Retina (tissue), 1 donor: Measurements from ENCODE around the gene CCN5.

Experiments used
- DNase-seq: peaks from one replicate; pipeline ENCODE4 v3.0.0-alpha.2; 2016

CCN5 gene

DNA sequence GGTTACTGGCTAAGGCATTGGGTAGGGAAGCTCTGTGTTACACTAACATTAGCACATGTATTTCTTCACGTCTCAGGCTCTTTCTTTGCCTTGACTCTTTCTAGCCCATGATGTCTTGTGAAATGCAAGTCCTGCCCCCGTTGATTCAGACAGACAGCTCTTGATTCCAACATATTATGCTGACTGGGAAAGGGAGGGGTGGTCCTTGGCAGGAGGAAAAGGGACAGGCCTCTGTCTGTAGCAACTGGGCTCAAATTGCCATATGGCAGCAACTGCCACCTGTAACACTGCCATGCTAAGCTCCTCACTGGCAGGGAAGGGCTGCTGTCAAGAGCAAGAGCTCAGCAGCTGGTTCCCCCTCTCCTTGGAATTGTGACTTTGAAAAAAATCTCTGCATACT, 24.8 kb downstream of the CCN5 start:
- no peak for DNase-seq

DNA sequence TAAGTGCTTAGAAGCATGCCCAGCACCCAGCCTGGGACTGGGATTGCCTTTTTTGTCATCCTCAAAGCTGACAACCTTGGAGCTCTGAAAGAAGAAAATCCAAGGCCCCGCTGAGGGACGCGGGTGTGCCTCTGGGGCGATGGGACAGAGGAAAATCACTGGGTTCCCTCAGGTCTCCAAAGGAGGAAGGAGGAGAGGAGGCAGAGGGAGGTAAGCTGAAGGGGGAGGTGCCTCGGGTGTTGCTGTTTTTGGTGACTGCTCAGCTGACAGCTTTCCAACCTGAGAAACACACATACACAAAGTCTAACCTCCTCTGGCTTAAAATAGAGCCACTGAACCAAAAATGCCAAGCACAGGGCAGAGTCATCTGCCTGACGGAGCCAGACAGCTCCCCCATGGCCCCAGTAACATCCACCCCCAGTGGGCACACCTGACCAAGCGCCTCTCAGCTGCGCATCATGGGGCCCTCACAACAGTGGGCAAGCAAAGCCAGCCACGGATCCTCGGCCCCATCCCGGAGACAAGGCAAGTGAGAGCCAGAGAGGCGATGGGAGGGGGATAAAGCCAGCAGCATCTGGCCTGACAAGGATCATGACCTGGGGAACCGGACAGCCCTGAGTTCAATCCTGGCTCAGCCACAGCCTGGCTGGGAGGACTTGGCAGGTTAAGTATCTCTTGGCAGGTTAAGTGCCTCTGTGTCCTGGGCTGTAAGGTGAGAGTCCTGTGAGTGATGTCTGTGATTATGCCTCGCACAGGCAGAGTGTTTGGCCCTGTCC, 27.3 kb downstream of the CCN5 start:
- DNase-seq: no peak

DNA sequence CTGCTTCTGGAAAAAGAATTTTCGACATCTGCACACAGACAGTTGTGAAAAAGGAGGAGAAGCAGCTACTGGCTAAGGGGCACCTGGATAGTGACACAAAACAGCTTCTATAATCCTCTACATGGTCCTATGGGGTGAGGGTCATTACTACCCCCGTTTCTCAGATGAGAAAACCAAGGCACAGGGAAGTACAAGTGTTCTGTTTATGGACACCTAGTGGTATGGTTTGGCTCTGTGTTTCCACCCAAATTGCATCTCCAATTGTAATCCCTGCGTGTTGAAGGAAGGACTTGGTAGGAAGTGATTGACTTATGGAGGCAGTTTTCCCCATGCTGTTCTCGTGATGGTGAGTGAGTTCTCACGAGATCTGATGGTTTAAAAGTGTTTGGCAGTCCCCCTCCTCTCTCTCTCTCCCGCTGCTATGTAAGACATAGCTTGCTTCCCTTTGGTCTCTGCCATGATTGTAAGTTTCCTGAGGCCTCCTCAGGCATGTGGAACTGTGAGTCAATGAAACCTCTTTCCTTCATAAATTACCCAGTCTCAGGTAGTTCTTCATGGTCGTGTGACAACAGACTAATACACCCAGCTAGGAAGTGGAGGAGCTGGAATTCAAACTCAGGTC, 28.0 kb downstream of the CCN5 start:
- no peak for DNase-seq

DNA sequence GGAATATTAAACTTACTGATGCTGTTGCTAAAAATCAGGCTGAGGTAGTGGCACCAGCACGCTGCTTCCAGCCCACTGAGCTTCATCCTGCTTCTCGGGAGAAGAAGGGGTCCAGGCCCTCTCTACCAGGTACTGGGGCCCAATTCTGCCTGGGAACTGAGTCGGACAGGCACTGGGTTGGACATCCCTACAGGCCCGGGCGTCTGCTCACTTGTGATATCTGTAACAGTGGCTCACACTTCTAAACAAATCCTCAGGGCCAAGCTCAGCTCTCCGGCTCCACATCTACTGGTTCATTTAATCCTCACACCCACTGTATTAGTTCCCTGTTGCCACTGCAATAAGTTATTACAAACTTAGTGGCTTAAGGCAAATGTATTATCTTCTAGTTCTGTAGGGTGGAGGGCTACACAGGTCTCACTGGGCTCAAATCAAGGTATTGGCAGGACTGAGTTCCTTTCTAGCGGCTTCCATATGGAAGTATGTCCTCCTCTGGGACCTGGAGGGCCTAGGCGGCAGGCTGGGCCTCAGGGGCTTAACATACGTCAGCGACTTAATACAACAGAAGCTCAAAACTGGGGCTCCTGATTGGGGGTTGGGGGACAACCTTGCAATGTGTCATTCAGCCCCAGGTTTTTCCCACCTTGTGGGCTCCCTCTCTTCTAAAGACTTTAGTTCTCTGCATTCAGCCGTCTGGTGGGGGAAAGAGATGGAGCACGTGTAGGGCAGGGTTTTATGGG, 28.9 kb downstream of the CCN5 start:
- no peak for DNase-seq

DNA sequence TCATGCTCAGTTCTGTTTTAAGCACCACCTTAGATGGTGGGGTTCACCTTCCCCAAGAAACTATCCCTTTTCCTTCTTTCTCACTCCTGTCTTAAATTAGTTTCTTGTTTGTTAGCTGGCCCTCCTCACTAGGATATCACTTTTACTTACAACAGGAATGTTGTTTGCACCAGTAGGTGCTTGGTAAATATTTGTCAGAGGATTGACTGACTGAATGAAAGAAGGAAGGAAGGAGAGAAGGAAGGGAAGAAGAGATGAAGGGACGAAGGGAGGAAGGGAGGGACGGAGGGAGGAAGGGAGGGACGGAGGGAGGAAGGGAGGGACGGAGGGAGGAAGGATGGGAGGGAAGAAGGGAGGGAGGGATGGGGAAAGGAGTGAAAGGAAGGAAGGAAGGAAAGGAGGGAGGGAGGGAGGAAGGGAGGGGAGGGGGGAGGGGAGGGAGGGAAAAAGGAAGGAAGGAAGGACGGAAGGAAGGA, 30.0 kb downstream of the CCN5 start:
- DNase-seq: no peak

DNA sequence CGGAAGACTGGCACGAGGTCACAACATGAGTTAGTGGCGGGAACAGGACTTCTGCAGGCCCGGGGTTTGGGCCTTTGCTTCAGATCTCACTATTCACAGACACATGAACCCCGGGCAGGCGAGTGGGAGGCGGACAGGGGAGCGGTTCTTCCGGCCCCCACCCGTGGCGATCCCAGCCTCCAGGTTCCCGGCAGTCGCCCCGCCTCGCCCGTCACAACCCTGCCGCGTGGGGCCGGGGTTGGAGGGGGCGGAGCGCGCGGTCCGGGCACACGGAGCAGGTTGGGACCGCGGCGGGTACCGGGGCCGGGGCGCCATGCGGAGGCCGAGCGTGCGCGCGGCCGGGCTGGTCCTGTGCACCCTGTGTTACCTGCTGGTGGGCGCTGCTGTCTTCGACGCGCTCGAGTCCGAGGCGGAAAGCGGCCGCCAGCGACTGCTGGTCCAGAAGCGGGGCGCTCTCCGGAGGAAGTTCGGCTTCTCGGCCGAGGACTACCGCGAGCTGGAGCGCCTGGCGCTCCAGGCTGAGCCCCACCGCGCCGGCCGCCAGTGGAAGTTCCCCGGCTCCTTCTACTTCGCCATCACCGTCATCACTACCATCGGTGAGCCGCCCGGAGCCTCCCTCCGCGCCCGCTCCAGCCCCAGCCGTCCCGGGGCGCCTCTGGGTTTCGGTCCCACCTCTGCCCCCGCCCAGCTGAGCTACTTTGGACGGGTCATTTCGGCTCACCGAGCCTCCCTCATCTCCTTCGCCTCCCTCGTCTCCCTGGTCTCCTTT, 30.6 kb downstream of the CCN5 start, which contains the start of gene KCNK15:
TSS of gene KCNK15 (plus strand) at position 268 of the 769 bp plus-strand sequence. CDS start at position 314, 46 bp downstream.
- DNase-seq: peak; percentile 64

DNA sequence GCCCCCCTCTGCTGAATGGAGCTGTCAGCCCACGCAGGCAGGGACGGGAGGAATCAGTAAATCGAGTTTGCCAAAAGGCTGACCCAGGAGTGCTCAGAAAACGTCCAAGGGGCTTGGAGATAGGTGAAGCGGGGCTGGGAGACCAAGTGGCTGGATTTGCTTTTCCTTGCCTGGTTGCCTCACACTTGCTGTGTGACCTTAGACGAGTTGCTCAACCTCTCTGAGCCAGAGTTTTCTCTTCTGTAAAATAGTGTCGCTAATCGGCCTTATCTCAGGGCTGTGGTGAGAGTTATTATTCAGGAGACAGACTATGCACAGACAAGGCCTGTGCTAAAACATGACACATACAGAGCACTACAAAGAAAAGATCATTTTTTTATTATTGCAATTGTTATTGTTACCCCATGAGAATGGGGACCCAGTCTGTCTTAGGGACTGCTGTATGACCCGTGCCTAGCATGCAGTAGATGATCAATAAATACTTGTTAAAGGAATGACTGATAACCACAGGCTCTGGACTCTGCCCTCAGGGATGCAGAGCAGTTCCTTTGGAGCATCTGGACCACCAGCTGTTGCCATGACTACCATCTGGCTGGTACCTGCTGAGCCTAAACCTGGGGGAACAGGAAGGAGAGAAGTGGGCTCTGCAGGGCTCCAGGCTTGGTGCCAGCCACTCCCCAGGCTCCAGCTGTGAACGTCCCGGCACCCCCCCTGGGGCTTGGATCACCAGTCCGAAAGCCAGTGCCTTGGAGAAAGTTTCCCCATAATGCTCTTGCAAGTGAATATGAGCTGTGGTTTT, 31.4 kb downstream of the CCN5 start:
- no peak for DNase-seq

DNA sequence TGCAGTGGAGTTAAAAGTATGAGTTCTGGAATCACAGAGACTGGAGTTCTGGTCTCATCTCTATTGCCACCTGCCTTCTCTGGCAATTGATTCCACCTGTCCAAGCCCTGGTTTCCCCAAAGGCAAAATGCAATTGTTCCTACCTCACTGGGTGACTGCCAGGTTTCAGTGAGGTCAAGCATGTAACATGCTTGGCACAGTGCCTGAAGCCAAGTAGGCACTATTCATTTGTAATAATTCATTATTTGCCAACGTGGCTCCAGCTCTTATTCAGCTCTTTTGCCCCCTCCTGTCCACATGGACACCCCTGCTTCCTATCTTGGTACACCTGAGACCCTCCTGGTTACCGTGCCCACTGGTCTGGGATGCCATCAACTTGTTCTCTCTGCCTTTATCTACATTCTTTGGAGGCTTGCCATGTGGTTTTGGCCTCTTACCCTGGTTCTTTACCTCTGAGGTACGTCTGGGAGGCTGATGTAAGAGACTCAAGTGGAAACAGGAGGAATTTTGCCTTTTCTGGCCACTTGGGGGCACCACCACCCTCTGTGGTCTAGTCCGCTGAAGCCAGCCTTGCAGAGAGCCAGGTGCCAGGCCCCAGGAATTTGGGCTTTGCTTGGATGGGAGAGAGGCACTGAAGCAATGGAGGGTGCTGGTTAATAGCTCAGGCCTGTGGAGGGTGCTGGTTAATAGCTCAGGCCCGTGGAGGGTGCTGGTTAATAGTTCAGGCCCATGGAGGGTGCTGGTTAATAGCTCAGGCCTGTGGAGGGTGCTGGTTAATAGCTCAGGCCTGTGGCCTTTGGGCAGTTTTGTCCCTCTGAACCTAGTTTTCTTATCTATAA, 32.2 kb downstream of the CCN5 start:
- DNase-seq: peak; percentile 80

DNA sequence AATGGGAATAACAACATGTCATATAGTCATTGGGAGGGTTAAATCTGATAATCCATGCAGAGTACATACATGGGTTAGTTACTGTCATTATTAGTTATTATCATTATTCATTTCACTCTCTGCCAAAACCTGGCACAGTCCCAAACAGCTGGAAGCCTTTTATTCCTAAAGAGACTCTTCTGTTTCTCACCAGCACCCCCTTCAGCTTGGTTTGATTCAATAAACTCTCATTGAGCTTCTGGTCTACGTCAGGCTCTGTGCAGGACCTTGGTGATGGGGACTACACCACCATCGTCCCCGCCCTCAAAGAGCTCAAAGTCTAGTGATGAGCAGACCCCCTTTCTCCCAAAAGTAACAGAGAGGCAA, 32.8 kb downstream of the CCN5 start:
- no peak for DNase-seq

DNA sequence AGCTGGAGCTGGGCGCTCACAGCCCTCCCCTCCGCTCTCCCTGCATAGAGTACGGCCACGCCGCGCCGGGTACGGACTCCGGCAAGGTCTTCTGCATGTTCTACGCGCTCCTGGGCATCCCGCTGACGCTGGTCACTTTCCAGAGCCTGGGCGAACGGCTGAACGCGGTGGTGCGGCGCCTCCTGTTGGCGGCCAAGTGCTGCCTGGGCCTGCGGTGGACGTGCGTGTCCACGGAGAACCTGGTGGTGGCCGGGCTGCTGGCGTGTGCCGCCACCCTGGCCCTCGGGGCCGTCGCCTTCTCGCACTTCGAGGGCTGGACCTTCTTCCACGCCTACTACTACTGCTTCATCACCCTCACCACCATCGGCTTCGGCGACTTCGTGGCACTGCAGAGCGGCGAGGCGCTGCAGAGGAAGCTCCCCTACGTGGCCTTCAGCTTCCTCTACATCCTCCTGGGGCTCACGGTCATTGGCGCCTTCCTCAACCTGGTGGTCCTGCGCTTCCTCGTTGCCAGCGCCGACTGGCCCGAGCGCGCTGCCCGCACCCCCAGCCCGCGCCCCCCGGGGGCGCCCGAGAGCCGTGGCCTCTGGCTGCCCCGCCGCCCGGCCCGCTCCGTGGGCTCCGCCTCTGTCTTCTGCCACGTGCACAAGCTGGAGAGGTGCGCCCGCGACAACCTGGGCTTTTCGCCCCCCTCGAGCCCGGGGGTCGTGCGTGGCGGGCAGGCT, 35.1 kb downstream of the CCN5 start:
- no peak for DNase-seq

DNA sequence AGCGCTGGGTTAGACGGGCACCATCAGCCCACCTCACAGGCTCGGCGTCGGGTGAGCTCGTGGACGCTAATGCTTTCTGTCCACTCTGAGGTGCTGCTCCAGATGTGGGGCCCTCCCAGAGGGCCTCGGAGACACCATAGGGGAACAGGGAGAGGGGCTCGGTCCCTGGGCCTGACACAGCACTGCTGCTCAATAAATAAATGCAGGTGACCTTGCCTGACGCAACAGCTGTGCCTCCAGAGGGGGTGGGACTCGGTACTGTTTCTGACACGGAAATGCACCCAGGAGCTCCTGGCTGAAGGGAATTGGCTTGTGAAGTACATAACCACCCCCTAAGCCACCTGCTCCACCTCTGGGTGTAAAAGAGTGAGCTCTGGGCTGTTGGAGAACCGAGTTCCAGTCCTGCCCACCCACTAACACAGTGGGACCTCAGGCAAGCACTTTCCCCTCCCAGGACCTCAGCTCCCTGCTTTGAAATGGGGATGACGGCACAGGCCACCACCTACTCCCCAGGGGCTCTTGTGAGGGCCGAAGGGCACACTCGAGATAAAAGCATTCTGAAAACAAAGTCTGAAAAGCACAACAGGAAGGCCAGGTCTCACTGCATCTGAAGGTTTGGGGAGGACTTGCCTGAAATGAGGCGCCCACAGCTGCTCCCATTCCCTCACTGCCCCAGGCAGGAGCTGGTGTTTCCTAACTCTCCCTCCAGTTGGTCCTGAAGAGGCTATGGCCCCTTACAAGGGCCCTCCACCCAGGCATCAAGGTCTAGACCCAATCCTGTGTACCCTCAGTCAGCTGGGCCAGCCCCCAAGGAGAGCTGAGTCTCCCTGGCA, 37.1 kb downstream of the CCN5 start:
- DNase-seq: no peak

DNA sequence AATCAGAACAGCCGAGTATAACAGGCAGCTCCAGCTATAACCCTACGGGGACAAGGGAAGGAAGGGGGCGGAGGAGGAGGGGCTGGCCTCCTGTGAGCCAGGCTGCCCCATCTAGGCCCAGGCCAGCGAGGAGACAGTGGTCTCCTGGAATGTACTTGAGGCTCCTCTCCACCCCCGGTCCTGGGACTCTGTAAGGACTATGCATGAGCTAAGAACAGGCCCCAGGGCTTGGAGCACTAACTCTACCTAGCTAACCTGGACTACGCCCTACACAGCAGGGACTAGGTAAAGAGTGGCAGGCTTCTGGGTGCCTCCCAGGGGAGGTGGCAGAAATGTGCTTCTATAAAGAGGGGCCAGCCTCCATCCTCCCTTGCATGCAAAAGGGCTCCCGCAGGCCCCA, 39.4 kb downstream of the CCN5 start:
- DNase-seq: no peak

DNA sequence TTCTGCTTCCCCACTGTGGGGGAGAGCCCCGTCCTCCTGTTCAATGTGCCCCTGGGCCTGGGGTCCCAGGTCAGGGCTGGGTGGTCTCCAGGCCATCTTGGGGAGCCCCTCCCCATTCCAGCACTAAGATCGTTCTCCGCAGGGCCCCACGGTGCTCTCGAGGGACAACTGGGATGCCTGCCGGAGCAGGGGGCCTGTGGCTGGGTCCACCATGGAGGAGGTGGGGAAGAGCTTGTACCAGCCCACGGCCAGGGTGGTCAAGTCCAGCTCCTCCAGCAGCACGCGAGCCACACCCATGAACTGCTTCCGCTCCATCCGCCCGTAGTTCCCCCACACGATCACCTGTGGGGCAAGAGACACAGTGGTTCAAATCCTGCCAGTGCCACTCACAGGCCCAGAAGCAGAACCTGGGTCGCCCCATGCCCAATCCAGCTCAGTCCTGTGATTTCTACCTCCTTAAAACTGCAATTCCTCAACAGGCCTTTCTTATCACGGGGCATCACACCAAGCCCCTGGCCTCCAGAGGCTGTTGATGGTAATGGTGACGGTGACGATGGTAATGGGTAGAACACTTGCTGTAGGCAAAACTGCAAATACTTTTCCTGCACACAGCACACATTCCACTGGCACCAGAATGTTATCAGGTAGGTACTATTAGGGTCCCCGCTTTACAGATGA, 41.0 kb downstream of the CCN5 start:
- DNase-seq: no peak

DNA sequence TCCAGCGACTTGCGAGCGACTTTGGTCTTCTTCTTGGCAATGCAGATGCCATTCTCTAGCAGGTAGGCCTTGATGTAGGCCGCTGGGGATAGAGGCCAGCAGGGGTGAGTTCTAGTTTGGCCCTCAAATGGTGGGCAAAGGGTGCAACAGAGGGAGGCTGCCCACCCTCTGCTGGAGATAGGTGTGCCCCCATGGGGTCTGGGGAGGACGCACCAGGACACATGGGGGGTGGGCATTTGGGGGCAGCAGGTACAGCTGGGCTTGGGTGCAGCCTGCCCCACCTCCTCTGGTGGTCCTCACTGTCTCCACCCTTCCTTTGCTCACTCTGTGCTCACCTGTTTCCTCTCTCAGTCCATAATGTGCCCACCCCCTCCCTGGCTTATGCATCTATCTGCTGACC, 41.8 kb downstream of the CCN5 start:
- DNase-seq: no peak

DNA sequence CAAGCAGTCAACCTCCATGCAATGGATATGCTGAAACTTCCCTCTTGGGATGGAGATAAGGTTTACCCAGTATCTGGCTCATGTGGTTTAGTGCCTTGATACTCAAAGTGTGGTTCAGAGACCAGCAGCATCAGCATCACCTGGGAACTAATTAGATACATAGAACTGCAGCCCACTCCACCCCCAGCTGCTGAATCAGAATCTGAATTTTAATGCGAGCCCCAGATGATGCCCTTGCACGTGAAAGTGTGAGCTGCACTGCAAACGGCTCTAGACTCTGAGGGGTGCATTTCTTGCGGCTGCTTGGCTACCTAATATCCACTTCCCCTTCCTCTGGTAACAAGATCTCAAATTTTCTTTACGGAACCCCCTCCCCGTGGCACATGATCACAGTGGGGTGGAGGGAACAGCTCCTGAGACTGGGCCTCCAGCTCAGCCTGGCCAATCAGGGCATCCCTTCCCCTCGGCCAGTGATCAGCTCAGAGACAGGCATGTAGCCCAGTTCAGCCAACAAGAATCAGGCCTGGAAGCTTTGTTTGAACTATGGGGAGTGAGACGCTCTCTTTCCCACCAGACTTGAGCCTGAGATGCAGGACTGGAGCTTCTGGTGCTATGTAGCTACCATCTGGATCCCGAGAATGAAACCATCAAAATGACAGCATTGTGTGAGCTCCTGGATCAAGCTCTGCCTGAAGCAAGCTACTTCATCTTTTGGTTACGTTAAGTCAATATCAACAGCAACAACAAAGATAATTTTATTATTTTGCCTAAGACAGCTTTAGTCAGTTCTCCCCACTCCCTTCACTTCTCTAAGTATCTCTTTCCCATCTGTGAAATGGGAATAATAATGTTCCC, 43.3 kb downstream of the CCN5 start:
- DNase-seq: no peak

DNA sequence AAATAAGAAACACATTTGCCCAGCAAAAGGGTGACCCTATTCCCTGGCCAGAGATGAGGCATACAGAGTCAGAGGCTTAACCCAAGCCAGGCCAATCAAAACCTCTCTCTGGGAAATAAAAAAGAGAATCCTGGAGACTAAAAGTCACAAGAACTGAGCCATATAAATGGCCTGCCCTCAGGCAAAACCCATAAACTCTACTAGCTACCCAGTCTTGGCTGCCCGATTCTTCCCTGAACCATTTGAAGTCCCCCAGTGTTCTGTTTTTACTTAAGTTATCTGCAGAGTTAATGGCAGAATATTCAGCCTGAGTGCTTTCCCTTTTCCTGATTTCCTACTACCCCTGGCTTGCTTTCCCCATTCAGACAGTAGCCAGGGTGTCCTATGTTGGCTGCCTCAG, 44.4 kb downstream of the CCN5 start:
- no peak for DNase-seq

DNA sequence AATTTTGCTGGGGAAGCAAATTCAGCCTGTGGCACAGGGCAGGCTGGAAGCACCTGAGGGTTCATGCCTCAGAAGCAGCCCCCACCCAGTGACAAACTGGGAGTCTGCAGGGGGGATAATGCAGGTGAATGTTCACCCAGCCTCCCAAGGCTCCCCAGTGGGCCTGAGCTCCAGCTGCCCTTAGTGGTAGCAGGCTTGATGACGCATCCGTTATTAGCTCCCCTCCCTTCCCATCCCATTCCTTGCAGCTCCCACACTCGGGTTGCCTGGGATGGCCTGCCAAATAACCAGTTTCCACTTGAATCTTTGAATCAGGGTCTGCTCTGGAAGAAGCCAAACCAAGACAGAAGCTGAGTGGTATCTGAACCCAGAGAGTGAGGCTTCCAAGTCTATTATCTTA, 46.3 kb downstream of the CCN5 start:
- DNase-seq: no peak
